Measurements from ENCODE around the gene EFCAB14.

DNA sequence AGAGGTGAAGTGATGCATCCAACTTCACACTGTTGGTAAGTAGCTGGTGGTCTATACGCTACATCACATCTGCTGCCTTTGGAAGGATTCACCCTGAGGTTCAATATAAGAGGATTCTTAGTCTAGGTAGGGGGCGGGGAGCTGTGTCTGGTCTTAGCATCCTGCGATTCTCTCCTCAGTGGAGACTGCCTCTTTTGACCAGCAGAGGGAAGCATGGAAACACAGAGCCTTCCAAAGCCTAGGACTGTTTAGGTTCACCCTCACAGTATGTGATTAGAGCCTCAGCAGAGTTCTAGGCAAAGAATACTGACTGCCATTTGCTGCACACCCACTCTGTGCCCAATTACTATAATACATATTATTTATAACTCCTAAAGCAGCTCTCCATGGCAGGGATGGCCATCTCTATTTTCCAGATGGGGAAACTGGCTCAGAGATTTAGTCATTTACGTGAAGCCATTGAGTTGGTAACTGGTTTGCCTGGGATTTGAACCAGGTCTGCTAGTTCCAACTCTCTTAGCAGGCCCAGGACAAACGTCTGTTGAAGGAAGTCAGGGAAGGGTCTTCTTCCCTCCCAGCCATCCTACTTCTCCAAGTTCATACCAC is 28.9 kb upstream of the EFCAB14 start:
- TF ChIP-seq EP300 (IDR thresholded peaks at IDR 0.05) (no peak), POLR2A (IDR thresholded peaks at IDR 0.05) (no peak)
- TF ChIP-seq, protein P1, sequence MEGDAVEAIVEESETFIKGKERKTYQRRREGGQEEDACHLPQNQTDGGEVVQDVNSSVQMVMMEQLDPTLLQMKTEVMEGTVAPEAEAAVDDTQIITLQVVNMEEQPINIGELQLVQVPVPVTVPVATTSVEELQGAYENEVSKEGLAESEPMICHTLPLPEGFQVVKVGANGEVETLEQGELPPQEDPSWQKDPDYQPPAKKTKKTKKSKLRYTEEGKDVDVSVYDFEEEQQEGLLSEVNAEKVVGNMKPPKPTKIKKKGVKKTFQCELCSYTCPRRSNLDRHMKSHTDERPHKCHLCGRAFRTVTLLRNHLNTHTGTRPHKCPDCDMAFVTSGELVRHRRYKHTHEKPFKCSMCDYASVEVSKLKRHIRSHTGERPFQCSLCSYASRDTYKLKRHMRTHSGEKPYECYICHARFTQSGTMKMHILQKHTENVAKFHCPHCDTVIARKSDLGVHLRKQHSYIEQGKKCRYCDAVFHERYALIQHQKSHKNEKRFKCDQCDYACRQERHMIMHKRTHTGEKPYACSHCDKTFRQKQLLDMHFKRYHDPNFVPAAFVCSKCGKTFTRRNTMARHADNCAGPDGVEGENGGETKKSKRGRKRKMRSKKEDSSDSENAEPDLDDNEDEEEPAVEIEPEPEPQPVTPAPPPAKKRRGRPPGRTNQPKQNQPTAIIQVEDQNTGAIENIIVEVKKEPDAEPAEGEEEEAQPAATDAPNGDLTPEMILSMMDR (IDR thresholded peaks at IDR 0.05), result peak; percentile 59 to 73
